ENCODE measurements around the gene PLEKHH2. TPM values are rescaled to one million over a fixed set of nuclear protein-coding genes. Genes with fewer than 3 reads are reported as not detected.

The PLEKHH2 gene
- total RNA-seq, 4 donors from 2014 or later = 44.6 to 78.7 (median 48.0) TPM

GRCh38 chr2:43609290-43609918 is 27.7 kb upstream of the PLEKHH2 start:
- Histone ChIP-seq H3K9me3 (no peaks in the 10 kb centered on the region), H3K4me3 (no peak overlapping the region), H3K27ac (no peak overlapping the region), H3K36me3 (no peaks in the 10 kb centered on the region), H3K4me1 (peaks cover 0 to 18% (median 0%) of the 10 kb centered on the region in 4 donors), H3K27me3 (no peaks in the 10 kb centered on the region)
- 39 to 46% methylated on average over 6 of the region's 6 CpGs for WGBS, 2 donors
- TF ChIP-seq CTCF (IDR thresholded peaks at IDR 0.05) (peak; percentile 60 to 76 (median 67)), EP300 (IDR thresholded peaks at IDR 0.05) (no peak), POLR2A (IDR thresholded peaks at IDR 0.05) (no peak)
- peak in 1 of 2 donors; percentile 61 for DNase-seq (ENCODE audit: low spot score in 2 of 2)

GRCh38 chr2:43610361-43610760 is 26.7 kb upstream of the PLEKHH2 start:
- 88 to 90% methylated on average over 4 of the region's 4 CpGs for WGBS, 2 donors
- TF ChIP-seq CTCF (IDR thresholded peaks at IDR 0.05) = no peak
- no peak for TF ChIP-seq POLR2A (IDR thresholded peaks at IDR 0.05)
- no peak for TF ChIP-seq EP300 (IDR thresholded peaks at IDR 0.05)

GRCh38 chr2:43611987-43612894 is 24.8 kb upstream of the PLEKHH2 start:
- Histone ChIP-seq H3K36me3 (no peaks in the 10 kb centered on the region), H3K27me3 (no peaks in the 10 kb centered on the region)
- peak; percentile 65 to 91 for DNase-seq (ENCODE audit: low spot score in 2 of 2)

More at GRCh38 chr2:43610361-43610760, 26.7 kb upstream of the PLEKHH2 start:
- Histone ChIP-seq H3K9me3 (no peaks in the 10 kb centered on the region), H3K27me3 (no peaks in the 10 kb centered on the region), H3K36me3 (no peaks in the 10 kb centered on the region), H3K4me1 (peaks cover 0 to 18% (median 0%) of the 10 kb centered on the region in 4 donors), H3K4me3 (no peak overlapping the region), H3K27ac (no peak overlapping the region)
- DNase-seq (ENCODE audit: low spot score in 2 of 2) = no peak

GRCh38 chr2:43612944-43613343 is 24.1 kb upstream of the PLEKHH2 start:
- no peak overlapping the region for H3K4me3 ChIP-seq
- TF ChIP-seq POLR2A (IDR thresholded peaks at IDR 0.05) = no peak
- TF ChIP-seq EP300 (IDR thresholded peaks at IDR 0.05) = no peak
- TF ChIP-seq CTCF (IDR thresholded peaks at IDR 0.05) = no peak
- no peak overlapping the region for H3K27ac ChIP-seq
- H3K9me3 ChIP-seq = no peaks in the 10 kb centered on the region
- WGBS, 2 donors = 61 to 72% methylated on average over 7 of the region's 7 CpGs
- no peak for DNase-seq (ENCODE audit: low spot score in 2 of 2)
- H3K27me3 ChIP-seq = no peaks in the 10 kb centered on the region
- peaks cover 0 to 18% (median 0%) of the 10 kb centered on the region in 4 donors for H3K4me1 ChIP-seq
- no peaks in the 10 kb centered on the region for H3K36me3 ChIP-seq

More at GRCh38 chr2:43611987-43612894, 24.8 kb upstream of the PLEKHH2 start:
- no peak overlapping the region for H3K4me3 ChIP-seq
- WGBS, 2 donors = 57 to 61% methylated on average over 14 of the region's 14 CpGs
- TF ChIP-seq CTCF (IDR thresholded peaks at IDR 0.05) (peak; percentile 66 to 82 (median 79)), POLR2A (IDR thresholded peaks at IDR 0.05) (no peak)
- H3K9me3 ChIP-seq = no peaks in the 10 kb centered on the region
- H3K27ac ChIP-seq = no peak overlapping the region
- H3K4me1 ChIP-seq = peaks cover 0 to 18% (median 0%) of the 10 kb centered on the region in 4 donors
